HEK293T (cell line): ENCODE data around the gene CHSY3.

Experiments
- CTCF ChIA-PET: fragments of 350-600 bp; formaldehyde crosslinking; extraction: SDS; loops from one replicate; lab custom pipeline; 2021; ENCODE audit warnings: antibody characterized with exemption, inconsistent platforms; lab: Yijun Ruan, JAX
- POLR2A ChIA-PET: fragments of 350-600 bp; formaldehyde crosslinking; extraction: SDS; loops from one replicate; lab custom pipeline; 2020; ENCODE audit warnings: antibody characterized with exemption, inconsistent platforms; lab: Yijun Ruan, JAX
- DNase-seq: peaks from one replicate; pipeline ENCODE4 v3.0.0; 2012; ENCODE audit warnings: mixed read lengths; ENCODE audit errors: extremely low spot score
- ARNT ChIP-seq: fragments of 450-650 bp; IDR thresholded peaks from 2 replicates; pipeline ENCODE4 v1.6.1; 2017; ENCODE audit warnings: mild to moderate bottlenecking
- BHLHE40 ChIP-seq: fragments of 450-650 bp; IDR thresholded peaks from 2 replicates; pipeline ENCODE4 v1.6.1; 2016; ENCODE audit warnings: mild to moderate bottlenecking, moderate library complexity, borderline replicate concordance
- CTBP1 ChIP-seq: fragments of 450-650 bp; IDR thresholded peaks from 2 replicates; pipeline ENCODE4 v1.6.1; 2016; ENCODE audit warnings: borderline replicate concordance
- ELF4 ChIP-seq: fragments of 450-650 bp; IDR thresholded peaks from 2 replicates; pipeline ENCODE4 v1.6.1; 2017; ENCODE audit warnings: antibody characterized with exemption
- FOXA1 ChIP-seq: fragments of 450-650 bp; IDR thresholded peaks from 2 replicates; pipeline ENCODE4 v1.6.1; 2016; ENCODE audit warnings: mild to moderate bottlenecking
- FOXK2 ChIP-seq: fragments of 450-650 bp; IDR thresholded peaks from 2 replicates; pipeline ENCODE4 v1.6.1; 2016; ENCODE audit warnings: mild to moderate bottlenecking
- FOXM1 ChIP-seq: fragments of 450-650 bp; IDR thresholded peaks from 2 replicates; pipeline ENCODE4 v1.6.1; 2017; ENCODE audit warnings: mild to moderate bottlenecking, borderline replicate concordance
- HDGF ChIP-seq: fragments of 450-650 bp; IDR thresholded peaks from 2 replicates; pipeline ENCODE4 v1.6.1; 2017; ENCODE audit warnings: antibody characterized with exemption, borderline replicate concordance
- L3MBTL2 ChIP-seq: fragments of 450-650 bp; conservative IDR thresholded peaks from 2 replicates; pipeline ENCODE4 v1.6.1; 2016; ENCODE audit warnings: mild to moderate bottlenecking
- LEF1 ChIP-seq: fragments of 450-650 bp; IDR thresholded peaks from 2 replicates; pipeline ENCODE4 v1.6.1; 2017; ENCODE audit warnings: mild to moderate bottlenecking, borderline replicate concordance
- NFRKB ChIP-seq: fragments of 450-650 bp; IDR thresholded peaks from 2 replicates; pipeline ENCODE4 v1.6.1; 2016; ENCODE audit warnings: mild to moderate bottlenecking, moderate library complexity
- PKNOX1 ChIP-seq: fragments of 450-650 bp; IDR thresholded peaks from 2 replicates; pipeline ENCODE4 v1.6.1; 2016
- SP1 ChIP-seq: fragments of 450-650 bp; IDR thresholded peaks from 2 replicates; pipeline ENCODE4 v1.6.1; 2017
- SUZ12 ChIP-seq: fragments of 450-650 bp; IDR thresholded peaks from 2 replicates; pipeline ENCODE4 v1.6.1; 2016; ENCODE audit warnings: mild to moderate bottlenecking
- TARDBP ChIP-seq: fragments of 450-650 bp; IDR thresholded peaks from 2 replicates; pipeline ENCODE4 v1.6.1; 2016
- ZNF384 ChIP-seq: fragments of 450-650 bp; IDR thresholded peaks from 2 replicates; pipeline ENCODE4 v1.6.1; 2016

Gene CHSY3

GRCh38 chr5:129904102-129904666, at the start of gene CHSY3:
TSS of gene CHSY3 (plus strand) at chr5:129904465.
- TF ChIP-seq TARDBP (no peak), L3MBTL2 (peak; percentile 27; the same call in 1 of the 2 replicates), SUZ12 (no peak), ELF4 (no peak)
- ChIA-PET CTCF (interaction anchor here (0.6 to 1.2 kb wide), 2 partner anchors 51 to 1102 kb away, joined by 3 read pairs; no protein-coding TSS in a partner anchor), POLR2A (interaction anchor here (0.6 kb wide), 1 partner anchor 40 kb away, joined by 3 read pairs; no protein-coding TSS in a partner anchor)
- peak; percentile 70 for DNase-seq

- POLR2A ChIA-PET, result no interaction called here
- TF ChIP-seq PKNOX1, result no peak
- no peak for TF ChIP-seq BHLHE40
- TF ChIP-seq CTBP1, result no peak
- no peak for TF ChIP-seq TARDBP
- TF ChIP-seq FOXM1, result no peak
- TF ChIP-seq ELF4, result no peak
- TF ChIP-seq SUZ12, result no peak
- no peak for TF ChIP-seq ARNT
- TF ChIP-seq FOXA1, result no peak
- no peak for TF ChIP-seq ZNF384
- no peak for TF ChIP-seq NFRKB
- no peak for DNase-seq
- CTCF ChIA-PET, result interaction anchor here (1.2 kb wide), 1 partner anchor 85 kb away, joined by 3 read pairs; no protein-coding TSS in a partner anchor
Measured at GRCh38 chr5:129856325-129856724, 47.9 kb upstream of the CHSY3 start.

- no peak for DNase-seq
- ChIA-PET CTCF (no interaction called here), POLR2A (no interaction called here)
- TF ChIP-seq ELF4, result no peak
Measured at GRCh38 chr5:129857116-129857515, 47.1 kb upstream of the CHSY3 start.

- POLR2A ChIA-PET, result no interaction called here
- CTCF ChIA-PET, result no interaction called here
- TF ChIP-seq HDGF, result no peak
- TF ChIP-seq LEF1, result no peak
- TF ChIP-seq ZNF384, result no peak
- no peak for TF ChIP-seq PKNOX1
- TF ChIP-seq NFRKB, result no peak
- TF ChIP-seq SUZ12, result no peak
- no peak for TF ChIP-seq ARNT
- TF ChIP-seq ELF4, result no peak
- DNase-seq, result no peak
Measured at GRCh38 chr5:129858131-129858675, 46.1 kb upstream of the CHSY3 start.

- POLR2A ChIA-PET, result no interaction called here
- DNase-seq, result no peak
- TF ChIP-seq NFRKB (no peak), ARNT (no peak), SP1 (no peak), L3MBTL2 (no peak), SUZ12 (no peak)
- CTCF ChIA-PET, result no interaction called here
Measured at GRCh38 chr5:129884322-129884721, 19.9 kb upstream of the CHSY3 start.

- CTCF ChIA-PET, result no interaction called here
- POLR2A ChIA-PET, result no interaction called here
- TF ChIP-seq L3MBTL2, result no peak
- TF ChIP-seq LEF1, result no peak
- no peak for TF ChIP-seq FOXM1
- no peak for TF ChIP-seq ARNT
- TF ChIP-seq CTBP1, result no peak
- no peak for TF ChIP-seq FOXA1
- TF ChIP-seq ELF4, result no peak
- TF ChIP-seq NFRKB, result no peak
- TF ChIP-seq FOXK2, result no peak
- no peak for TF ChIP-seq HDGF
- DNase-seq, result no peak
Measured at GRCh38 chr5:129899454-129899853, 4.8 kb upstream of the CHSY3 start.

- ChIA-PET CTCF (no interaction called here), POLR2A (no interaction called here)
- TF ChIP-seq FOXM1, result no peak
- no peak for TF ChIP-seq ARNT
- no peak for TF ChIP-seq SP1
- no peak for TF ChIP-seq PKNOX1
- TF ChIP-seq ZNF384, result no peak
- TF ChIP-seq FOXA1, result no peak
- TF ChIP-seq NFRKB, result no peak
- no peak for TF ChIP-seq FOXK2
- no peak for TF ChIP-seq BHLHE40
- no peak for TF ChIP-seq LEF1
- no peak for TF ChIP-seq SUZ12
- no peak for TF ChIP-seq CTBP1
- no peak for TF ChIP-seq TARDBP
- no peak for TF ChIP-seq ELF4
- no peak for TF ChIP-seq HDGF
- TF ChIP-seq L3MBTL2, result no peak
- no peak for DNase-seq
Measured at GRCh38 chr5:129902816-129903215, 1.4 kb upstream of the CHSY3 start.
